Esophagus muscularis mucosa (tissue), 4 donors: ENCODE measurements around the gene SCGB1C2. TPM values are rescaled to one million over a fixed set of nuclear protein-coding genes. Genes with fewer than 3 reads are reported as not detected.

Source experiments
- DNase-seq: peaks from one replicate; pipeline ENCODE4 v3.0.0-alpha.2; 2017; ENCODE audit errors: extremely low spot score
- H3K27ac ChIP-seq, 4 donors: fragments of 200-600 bp; sonication (generic); replicated peaks in 1 of 4; 1 replicate in 3 of 4; 2 replicates in 1 of 4; pipeline ENCODE4 v1.5.1; 2016 to 2019; ENCODE audit warnings: mild to moderate bottlenecking in 1 of 4
- H3K27me3 ChIP-seq, 4 donors: fragments of 200-600 bp; sonication (generic); one replicate each; pipeline versions ENCODE4 v1.5.1 to v1.6.0; 2016 to 2019
- H3K36me3 ChIP-seq, 4 donors: fragments of 200-600 bp; sonication (generic); one replicate each; pipeline ENCODE4 v1.5.1; 2016 to 2019
- H3K4me1 ChIP-seq, 4 donors: fragments of 200-600 bp; sonication (generic); one replicate each; pipeline ENCODE4 v1.5.1; 2016 to 2019
- H3K4me3 ChIP-seq, 4 donors: fragments of 200-600 bp; sonication (generic); 1 replicate in 2 of 4; 2 replicates in 2 of 4; pipeline ENCODE4 v1.5.1; 2016 to 2019; ENCODE audit warnings: mild to moderate bottlenecking in 4 of 4, moderate library complexity in 1 of 4
- H3K9me3 ChIP-seq, 4 donors: fragments of 200-600 bp; sonication (generic); 1 replicate in 3 of 4; 2 replicates in 1 of 4; pipeline ENCODE4 v1.5.1; 2016 to 2019
- CTCF ChIP-seq, 3 experiments: fragments of 200-600 bp in 2 of 3; fragments of 450-650 bp in 1 of 3; sonication (generic) in 2 of 3; IDR thresholded peaks; one replicate each; pipeline ENCODE4 v1.5.1; 2017 to 2019; ENCODE audit warnings: antibody characterized with exemption in 3 of 3, mild to moderate bottlenecking in 2 of 3, moderate library complexity in 1 of 3
- EP300 ChIP-seq: sonication (generic); formaldehyde crosslinking; IDR thresholded peaks from one replicate; pipeline ENCODE4 v1.6.1; 2017; ENCODE audit warnings: antibody characterized with exemption
- POLR2A ChIP-seq: fragments of 450-650 bp; IDR thresholded peaks from one replicate; pipeline ENCODE4 v1.6.1; 2017; ENCODE audit warnings: antibody characterized with exemption, moderate library complexity, mild to moderate bottlenecking, low read depth
- POLR2AphosphoS5 ChIP-seq, 2 donors: sonication (generic); formaldehyde crosslinking; IDR thresholded peaks; one replicate each; pipeline ENCODE4 v1.6.1; 2017; ENCODE audit warnings: antibody characterized with exemption in 2 of 2
- WGBS: methylation state at CpG from one replicate; pipeline ENCODE4 v1.1.5; 2018; 5-methylcytosine and 5-hydroxymethylcytosine counted together
- intact Hi-C: fragments of 100-400 bp; cut with DNase I; formaldehyde crosslinking; loops from one replicate; pipeline ENCODE4 v1.15.1; 2023
- total RNA-seq, 4 donors: library from RNA; depleted of rRNA; stranded (reverse); fragments of >200 nt; gene quantifications; one replicate each; pipeline versions ENCODE4 v1.1.0 to v1.2.1, GENCODE V29; 2016

SCGB1C2 gene
- total RNA-seq, 4 donors from 2014 or later: not detected

GRCh38 chr17:155576-155975 lies 18.2 kb downstream of the SCGB1C2 start:
- H3K4me3 ChIP-seq: no peak overlapping the region
- H3K9me3 ChIP-seq: no peaks in the 10 kb centered on the region
- intact Hi-C loops: no loop called here
- H3K4me1 ChIP-seq: no peaks in the 10 kb centered on the region
- H3K36me3 ChIP-seq: peaks cover 0 to 18% (median 0%) of the 10 kb centered on the region in 4 donors
- TF ChIP-seq POLR2AphosphoS5 (IDR thresholded peaks at IDR 0.05) (no peak), CTCF (IDR thresholded peaks at IDR 0.05) (no peak), POLR2A (no peak), EP300 (no peak)
- WGBS: 77% methylated on average over 7 of the region's 7 CpGs
- no peak for DNase-seq
- H3K27me3 ChIP-seq: peaks cover 0 to 13% (median 0%) of the 10 kb centered on the region in 4 donors
- H3K27ac ChIP-seq: no peak overlapping the region

- no peaks in the 10 kb centered on the region for H3K9me3 ChIP-seq
- WGBS: 91% methylated on average over 10 of the region's 28 CpGs
- peaks cover 0 to 13% (median 0%) of the 10 kb centered on the region in 4 donors for H3K27me3 ChIP-seq
- no peak overlapping the region for H3K4me3 ChIP-seq
- no peak overlapping the region for H3K27ac ChIP-seq
- TF ChIP-seq POLR2A: no peak
- TF ChIP-seq EP300: no peak
- TF ChIP-seq POLR2AphosphoS5 (IDR thresholded peaks at IDR 0.05): no peak
- no peak for TF ChIP-seq CTCF (IDR thresholded peaks at IDR 0.05)
- no peak for DNase-seq
- no peaks in the 10 kb centered on the region for H3K4me1 ChIP-seq
- intact Hi-C loops: no loop called here
- H3K36me3 ChIP-seq: peaks cover 0 to 17% (median 0%) of the 10 kb centered on the region in 4 donors
Measured at GRCh38 chr17:156094-156621, 18.8 kb downstream of the SCGB1C2 start.

- 86% methylated on average over 19 of the region's 19 CpGs for WGBS
- DNase-seq: no peak
Measured at GRCh38 chr17:156946-157345, 19.6 kb downstream of the SCGB1C2 start.

GRCh38 chr17:157901-158300 lies 20.5 kb downstream of the SCGB1C2 start:
- 87% methylated on average over 4 of the region's 4 CpGs for WGBS
- intact Hi-C loops: no loop called here
- H3K36me3 ChIP-seq: peaks cover 0 to 20% (median 0%) of the 10 kb centered on the region in 4 donors

More at GRCh38 chr17:156946-157345, 19.6 kb downstream of the SCGB1C2 start:
- Histone ChIP-seq H3K27ac (no peak overlapping the region), H3K9me3 (no peaks in the 10 kb centered on the region), H3K27me3 (peaks cover 0 to 13% (median 0%) of the 10 kb centered on the region in 4 donors), H3K4me3 (no peak overlapping the region), H3K36me3 (peaks cover 0 to 20% (median 0%) of the 10 kb centered on the region in 4 donors), H3K4me1 (no peaks in the 10 kb centered on the region)
- intact Hi-C loops: no loop called here
- no peak for TF ChIP-seq POLR2A
- TF ChIP-seq CTCF (IDR thresholded peaks at IDR 0.05): no peak
- TF ChIP-seq POLR2AphosphoS5 (IDR thresholded peaks at IDR 0.05): no peak
- no peak for TF ChIP-seq EP300

GRCh38 chr17:158379-158778 lies 21.0 kb downstream of the SCGB1C2 start:
- H3K36me3 ChIP-seq: peaks cover 0 to 20% (median 0%) of the 10 kb centered on the region in 4 donors
- intact Hi-C loops: no loop called here
- TF ChIP-seq POLR2AphosphoS5 (IDR thresholded peaks at IDR 0.05) (no peak), CTCF (IDR thresholded peaks at IDR 0.05) (no peak), POLR2A (no peak), EP300 (no peak)
- DNase-seq: no peak
- no peaks in the 10 kb centered on the region for H3K4me1 ChIP-seq
- H3K27me3 ChIP-seq: peaks cover 0 to 13% (median 0%) of the 10 kb centered on the region in 4 donors
- no peak overlapping the region for H3K4me3 ChIP-seq
- H3K27ac ChIP-seq: no peak overlapping the region
- H3K9me3 ChIP-seq: no peaks in the 10 kb centered on the region
- 95% methylated on average over 7 of the region's 7 CpGs for WGBS

More at GRCh38 chr17:157901-158300, 20.5 kb downstream of the SCGB1C2 start:
- no peak for DNase-seq
- Histone ChIP-seq H3K4me3 (no peak overlapping the region), H3K27ac (no peak overlapping the region), H3K27me3 (peaks cover 0 to 13% (median 0%) of the 10 kb centered on the region in 4 donors), H3K9me3 (no peaks in the 10 kb centered on the region), H3K4me1 (no peaks in the 10 kb centered on the region)
- no peak for TF ChIP-seq POLR2A
